A673 (cell line): ENCODE data around the gene ZFAND5. TPM values are rescaled to one million over a fixed set of nuclear protein-coding genes. Genes with fewer than 3 reads are reported as not detected.
A peak's percentile ranks its signal among the peaks of the same experiment; 100 is the strongest.

Source experiments
- BruUV-seq: library from RNA; stranded (reverse); fragments of 400-500 nt; replicated peaks from 2 replicates; lab custom pipeline; 2021; lab: Mats Ljungman, UMichigan
- CTCF ChIA-PET: fragments of 300-600 bp; sonication (Branson Sonifier 250); formaldehyde crosslinking; loops from one replicate; lab custom pipeline; 2022; ENCODE audit warnings: antibody characterized with exemption; lab: Charles Lee
- POLR2A ChIA-PET: fragments of 300-600 bp; sonication (Branson Sonifier 250); formaldehyde crosslinking; loops from one replicate; lab custom pipeline; 2022; ENCODE audit warnings: antibody characterized with exemption; ENCODE audit not compliant: low non-redundant PET; lab: Charles Lee
- DNase-seq: peaks from one replicate; pipeline ENCODE4 v3.0.0-alpha.2; 2015; ENCODE audit warnings: low spot score
- H3K27ac ChIP-seq: fragments of 200-600 bp; sonication (generic); 2 replicates; pipeline ENCODE4 v1.5.1; 2016; ENCODE audit warnings: mixed run types, low read depth, mild to moderate bottlenecking, mixed read lengths, antibody characterized with exemption, low read length; ENCODE audit not compliant: poor library complexity, severe bottlenecking
- H3K27me3 ChIP-seq: fragments of 200-600 bp; sonication (generic); replicated peaks from 2 replicates; pipeline ENCODE4 v1.6.1; 2017; ENCODE audit warnings: mixed run types, low read depth, mild to moderate bottlenecking, mixed read lengths, antibody characterized with exemption, low read length; ENCODE audit not compliant: insufficient read depth, poor library complexity
- H3K36me3 ChIP-seq: fragments of 200-600 bp; sonication (generic); 2 replicates; pipeline ENCODE4 v1.6.1; 2016; ENCODE audit warnings: mixed run types, mild to moderate bottlenecking, mixed read lengths, antibody characterized with exemption, low read length; ENCODE audit not compliant: insufficient read depth, poor library complexity, severe bottlenecking
- H3K4me1 ChIP-seq: fragments of 200-600 bp; sonication (generic); 2 replicates; pipeline ENCODE4 v1.6.1; 2017; ENCODE audit warnings: mixed run types, mild to moderate bottlenecking, mixed read lengths, antibody characterized with exemption, low read length; ENCODE audit not compliant: insufficient read depth, poor library complexity, severe bottlenecking
- H3K4me3 ChIP-seq: fragments of 200-600 bp; sonication (generic); 2 replicates; pipeline ENCODE4 v1.5.1; 2016; ENCODE audit warnings: low read depth, mixed run types, mild to moderate bottlenecking, mixed read lengths, low read length; ENCODE audit not compliant: poor library complexity, severe bottlenecking
- H3K9me3 ChIP-seq: fragments of 200-600 bp; sonication (generic); 2 replicates; pipeline ENCODE4 v1.6.1; 2016; ENCODE audit warnings: mixed run types, low read depth, mild to moderate bottlenecking, mixed read lengths, antibody characterized with exemption, low read length; ENCODE audit not compliant: poor library complexity, severe bottlenecking
- EZH2 ChIP-seq: fragments of 200-600 bp; sonication (generic); IDR thresholded peaks from 2 replicates; pipeline ENCODE4 v1.6.1; 2017; ENCODE audit warnings: borderline replicate concordance, low read depth, mild to moderate bottlenecking, mixed read lengths, antibody characterized with exemption, low read length; ENCODE audit not compliant: poor library complexity, severe bottlenecking
- intact Hi-C: fragments of 100-400 bp; cut with micrococcal nuclease; formaldehyde crosslinking; loops from one replicate; pipeline ENCODE4 v1.10.0; 2022; ENCODE audit not compliant: unreplicated experiment
- total RNA-seq: library from RNA; stranded (reverse); gene quantifications from 2 replicates; pipeline ENCODE4 v1.2.3, GENCODE V29; 2021
- TF ChIP-seq, protein P1 (sequence below): fragments of 300-800, 200-600 bp; sonication (generic); conservative IDR thresholded peaks from 2 replicates; pipeline ENCODE4 v1.5.1; 2017; ENCODE audit warnings: low read depth, mild to moderate bottlenecking, antibody characterized with exemption, low read length, moderate library complexity, mixed read lengths

ZFAND5 gene
- total RNA-seq, 1 experiment from 2014 or later, result 194 TPM

DNA sequence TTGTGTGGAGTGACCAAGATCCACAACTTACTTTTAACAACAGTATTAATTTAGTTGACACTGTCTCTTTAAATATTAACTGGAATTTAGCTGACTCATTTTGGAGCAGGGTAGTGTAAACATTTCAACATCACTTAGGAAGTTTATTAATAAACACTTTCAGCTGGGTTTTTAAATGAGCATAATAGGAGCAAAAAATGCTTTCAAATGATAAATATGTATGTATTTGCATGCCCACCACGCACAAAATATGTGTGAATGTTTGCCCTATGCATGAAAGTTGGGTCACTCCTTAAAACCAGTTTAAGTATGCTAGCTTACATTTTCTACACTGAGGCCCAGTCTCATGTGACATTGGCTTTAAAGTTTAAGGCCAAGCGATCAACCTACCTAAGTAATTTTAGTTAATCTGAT is 2.9 kb downstream of the ZFAND5 start:
- peaks cover 60% of the 10 kb centered on the region for H3K36me3 ChIP-seq
- POLR2A ChIA-PET, result no interaction called here

DNA sequence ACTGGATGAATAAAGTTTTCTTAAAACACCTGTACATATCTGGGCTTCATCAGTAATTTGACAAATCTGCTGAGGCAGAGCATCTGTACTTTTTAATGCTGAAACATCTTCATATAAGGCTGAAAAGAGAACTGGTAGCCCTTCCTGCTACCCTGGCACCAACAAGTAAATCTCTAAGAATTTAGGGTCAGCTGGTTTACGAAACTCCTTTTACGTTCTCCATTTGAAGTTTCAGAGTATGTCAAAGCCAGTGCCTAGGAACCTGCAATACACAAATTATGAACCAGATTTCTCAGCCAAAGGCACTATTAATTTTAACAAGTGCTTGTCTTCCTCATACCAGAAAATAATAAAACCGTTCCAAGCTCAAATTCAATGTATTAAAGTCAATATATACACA is 3.8 kb downstream of the ZFAND5 start:
- CTCF ChIA-PET, result no interaction called here
- TF ChIP-seq, protein P1, sequence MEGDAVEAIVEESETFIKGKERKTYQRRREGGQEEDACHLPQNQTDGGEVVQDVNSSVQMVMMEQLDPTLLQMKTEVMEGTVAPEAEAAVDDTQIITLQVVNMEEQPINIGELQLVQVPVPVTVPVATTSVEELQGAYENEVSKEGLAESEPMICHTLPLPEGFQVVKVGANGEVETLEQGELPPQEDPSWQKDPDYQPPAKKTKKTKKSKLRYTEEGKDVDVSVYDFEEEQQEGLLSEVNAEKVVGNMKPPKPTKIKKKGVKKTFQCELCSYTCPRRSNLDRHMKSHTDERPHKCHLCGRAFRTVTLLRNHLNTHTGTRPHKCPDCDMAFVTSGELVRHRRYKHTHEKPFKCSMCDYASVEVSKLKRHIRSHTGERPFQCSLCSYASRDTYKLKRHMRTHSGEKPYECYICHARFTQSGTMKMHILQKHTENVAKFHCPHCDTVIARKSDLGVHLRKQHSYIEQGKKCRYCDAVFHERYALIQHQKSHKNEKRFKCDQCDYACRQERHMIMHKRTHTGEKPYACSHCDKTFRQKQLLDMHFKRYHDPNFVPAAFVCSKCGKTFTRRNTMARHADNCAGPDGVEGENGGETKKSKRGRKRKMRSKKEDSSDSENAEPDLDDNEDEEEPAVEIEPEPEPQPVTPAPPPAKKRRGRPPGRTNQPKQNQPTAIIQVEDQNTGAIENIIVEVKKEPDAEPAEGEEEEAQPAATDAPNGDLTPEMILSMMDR, result no peak
- TF ChIP-seq EZH2, result no peak
- H3K27me3 ChIP-seq, result no peaks in the 10 kb centered on the region
- peaks cover 37% of the 10 kb centered on the region for H3K4me1 ChIP-seq
- DNase-seq, result no peak
- intact Hi-C loops, result loop anchor here (5.0 kb wide), 1 partner anchor 821 kb away; no protein-coding TSS in a partner anchor
- peak overlapping the region; percentile 95 for H3K4me3 ChIP-seq
- BruUV-seq, result no TSS peak
- H3K9me3 ChIP-seq, result no peaks in the 10 kb centered on the region
- POLR2A ChIA-PET, result interaction anchor here (0.6 kb wide), 1 partner anchor 853 kb away, joined by 3 read pairs; no protein-coding TSS in a partner anchor
- no peak overlapping the region for H3K27ac ChIP-seq
- H3K36me3 ChIP-seq, result peaks cover 69% of the 10 kb centered on the region

More for the DNA sequence above, 2.9 kb downstream of the ZFAND5 start:
- peak overlapping the region; percentile 15 for H3K27ac ChIP-seq
- peaks cover 32% of the 10 kb centered on the region for H3K4me1 ChIP-seq
- intact Hi-C loops, result loop anchor here (2.0 to 5.0 kb wide), 2 partner anchors 231 to 820 kb away; no protein-coding TSS in a partner anchor
- TF ChIP-seq, protein P1, result no peak
- no peak for TF ChIP-seq EZH2
- CTCF ChIA-PET, result no interaction called here
- DNase-seq, result no peak
- BruUV-seq, result no TSS peak
- no peaks in the 10 kb centered on the region for H3K27me3 ChIP-seq
- H3K9me3 ChIP-seq, result no peaks in the 10 kb centered on the region
- H3K4me3 ChIP-seq, result peak overlapping the region; percentile 95

DNA sequence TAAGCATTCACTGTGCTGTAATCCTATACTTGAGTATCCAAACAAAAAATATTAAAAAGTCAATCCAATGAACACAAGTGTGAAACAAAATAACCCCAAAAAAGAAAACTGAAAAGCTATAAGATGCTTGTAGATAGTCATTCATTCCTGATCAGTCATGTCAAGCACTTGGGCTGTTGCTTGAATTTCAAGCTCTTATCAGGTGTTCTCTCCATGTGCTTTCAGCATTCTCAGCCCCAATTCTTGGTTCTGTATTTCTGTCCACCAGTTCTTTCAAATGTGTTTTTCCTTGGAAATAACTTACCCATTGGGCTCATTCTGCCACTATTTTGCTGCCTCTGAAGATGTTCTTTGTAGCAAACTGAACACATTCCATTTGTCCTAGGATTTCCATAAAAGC is 4.7 kb downstream of the ZFAND5 start:
- peaks cover 78% of the 10 kb centered on the region for H3K36me3 ChIP-seq
- no TSS peak for BruUV-seq
- no peak for DNase-seq
- H3K27ac ChIP-seq, result no peak overlapping the region
- ChIA-PET POLR2A (no interaction called here), CTCF (no interaction called here)
- no peaks in the 10 kb centered on the region for H3K9me3 ChIP-seq
- H3K4me3 ChIP-seq, result no peak overlapping the region
- H3K27me3 ChIP-seq, result no peaks in the 10 kb centered on the region
- TF ChIP-seq EZH2, result no peak
- TF ChIP-seq, protein P1, result no peak
- peaks cover 37% of the 10 kb centered on the region for H3K4me1 ChIP-seq
- intact Hi-C loops, result loop anchor here (5.0 kb wide), 1 partner anchor 822 kb away; no protein-coding TSS in a partner anchor
